Adipose tissue (tissue), 3 donors: Measurements from ENCODE around the gene TNFSF8. TPM values are rescaled to one million over a fixed set of nuclear protein-coding genes. Genes with fewer than 3 reads are reported as not detected.

Experiments
- H3K27ac ChIP-seq: one replicate; pipeline ENCODE4 v1.5.1; 2013; ENCODE audit warnings: low read depth, low read length
- WGBS, 3 donors: extraction: QIAGEN DNeasy Blood & Tissue Kit; methylation state at CpG; one replicate each; pipeline ENCODE4 v1.1.7; 2013; 5-methylcytosine and 5-hydroxymethylcytosine counted together
- polyA plus RNA-seq, 3 donors: library from polyadenylated mRNA; stranded (reverse); fragments of 200-250 nt; gene quantifications; one replicate each; pipeline ENCODE4 v1.2.3, GENCODE V29; 2013
- donor health status: healthy with polysubstance abuse.
- donor health status: Bipolar disorder and iron deficiency.
- donor health status: healthy.

TNFSF8 gene
- polyA plus RNA-seq, 3 donors: 0.67 to 2.2 (median 2.0) TPM

GRCh38 chr9:114854736-114855355 lies 75.5 kb downstream of the TNFSF8 start:
- H3K27ac ChIP-seq: no peak overlapping the region
- whole genome bisulfite sequencing, 3 donors: 91 to 93% (median 93%) methylated on average over 7 of the region's 7 CpGs

- H3K27ac ChIP-seq: no peak overlapping the region
- WGBS, 3 donors: 74 to 86% (median 84%) methylated on average over 3 of the region's 3 CpGs
Measured at GRCh38 chr9:114853071-114853855, 77.1 kb downstream of the TNFSF8 start.

GRCh38 chr9:114852050-114852594 lies 78.3 kb downstream of the TNFSF8 start:
- H3K27ac ChIP-seq: no peak overlapping the region
- 24 to 54% (median 27%) methylated on average over 4 of the region's 4 CpGs for WGBS, 3 donors

GRCh38 chr9:114851306-114851705 lies 79.1 kb downstream of the TNFSF8 start:
- H3K27ac ChIP-seq: no peak overlapping the region
- 48 to 67% (median 52%) methylated on average over 3 of the region's 3 CpGs for WGBS, 3 donors

Other genes with a start within 250 kb of the TNFSF8 start
- gene TEX48, start 248.4 kb downstream of the TNFSF8 start, polyA plus RNA-seq: not detected
- under 1 TPM in 2 of 3 donors, not detected in 1; 0.01 to 0.16 TPM for gene TNFSF15, start 124.6 kb downstream of the TNFSF8 start, polyA plus RNA-seq
- 1 to 10 TPM in 2 of 3 donors, under 1 TPM in 1; 0.45 to 9.8 (median 1.9) TPM for gene TNC, start 187.6 kb upstream of the TNFSF8 start, polyA plus RNA-seq